ENCODE data around the gene MYO5A.

DNA sequence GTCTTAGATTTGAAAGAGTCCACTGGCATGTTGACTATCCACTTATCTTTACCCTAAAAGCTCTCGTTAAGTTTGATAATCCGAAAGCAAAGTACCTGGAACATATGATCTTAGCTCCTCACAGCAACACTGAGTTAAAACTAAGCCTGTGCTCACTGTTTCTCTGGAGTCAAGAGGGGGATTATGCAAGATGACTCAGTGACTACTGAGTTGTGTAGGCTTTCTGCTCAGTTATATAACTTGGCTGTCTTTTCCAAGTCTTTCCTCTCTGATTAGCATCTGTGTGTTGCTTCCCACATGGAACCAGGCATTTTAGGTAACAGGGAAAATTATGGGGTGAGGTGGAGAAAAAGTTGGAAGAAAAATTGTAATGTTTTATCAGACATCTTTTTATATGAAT lies 201.9 kb downstream of the MYO5A start:
- TF ChIP-seq FOXK2 (IDR thresholded peaks at IDR 0.05) (no peak), FOXM1 (IDR thresholded peaks at IDR 0.05; ENCODE audit: borderline replicate concordance) (no peak), TARDBP (IDR thresholded peaks at IDR 0.05) (no peak), BHLHE40 (IDR thresholded peaks at IDR 0.05; ENCODE audit: borderline replicate concordance) (no peak)
